Measurements from ENCODE around the gene HSD11B1.
A peak's percentile ranks its signal among the peaks of the same experiment; 100 is the strongest.
"Not testable (repeated sequence)": the region's sequence is repeated elsewhere in the genome, so short reads cannot be mapped to it uniquely, and the experiment has no call there.

HSD11B1 gene

DNA sequence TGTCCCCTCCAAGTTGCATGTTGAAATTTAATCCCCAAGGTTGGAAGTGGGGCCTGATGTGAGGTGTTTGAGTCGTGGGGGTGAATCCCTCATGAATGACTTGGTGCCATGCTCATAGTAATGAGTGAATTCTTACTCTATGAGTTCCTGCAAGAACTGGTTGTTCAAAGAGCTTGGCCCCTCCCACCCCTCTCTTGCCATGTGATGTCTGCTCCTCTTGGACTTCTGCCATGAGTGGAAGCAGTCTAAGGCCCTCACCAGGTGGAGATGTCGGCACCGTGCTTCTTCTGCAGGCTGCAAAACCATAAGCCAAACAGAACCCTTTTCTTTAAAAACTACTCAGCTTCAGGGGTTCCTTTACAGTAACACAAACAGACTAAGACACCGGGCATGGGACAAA, 15.2 kb upstream of the HSD11B1 start:
- DNase-seq (ENCODE audit: low read depth): no peak
- H3K4me3 ChIP-seq (ENCODE audit: control insufficient read depth, low read depth, low read length): no peak overlapping the region
- TF ChIP-seq, protein P1, sequence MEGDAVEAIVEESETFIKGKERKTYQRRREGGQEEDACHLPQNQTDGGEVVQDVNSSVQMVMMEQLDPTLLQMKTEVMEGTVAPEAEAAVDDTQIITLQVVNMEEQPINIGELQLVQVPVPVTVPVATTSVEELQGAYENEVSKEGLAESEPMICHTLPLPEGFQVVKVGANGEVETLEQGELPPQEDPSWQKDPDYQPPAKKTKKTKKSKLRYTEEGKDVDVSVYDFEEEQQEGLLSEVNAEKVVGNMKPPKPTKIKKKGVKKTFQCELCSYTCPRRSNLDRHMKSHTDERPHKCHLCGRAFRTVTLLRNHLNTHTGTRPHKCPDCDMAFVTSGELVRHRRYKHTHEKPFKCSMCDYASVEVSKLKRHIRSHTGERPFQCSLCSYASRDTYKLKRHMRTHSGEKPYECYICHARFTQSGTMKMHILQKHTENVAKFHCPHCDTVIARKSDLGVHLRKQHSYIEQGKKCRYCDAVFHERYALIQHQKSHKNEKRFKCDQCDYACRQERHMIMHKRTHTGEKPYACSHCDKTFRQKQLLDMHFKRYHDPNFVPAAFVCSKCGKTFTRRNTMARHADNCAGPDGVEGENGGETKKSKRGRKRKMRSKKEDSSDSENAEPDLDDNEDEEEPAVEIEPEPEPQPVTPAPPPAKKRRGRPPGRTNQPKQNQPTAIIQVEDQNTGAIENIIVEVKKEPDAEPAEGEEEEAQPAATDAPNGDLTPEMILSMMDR (IDR thresholded peaks at IDR 0.05; ENCODE audit: control insufficient read depth, insufficient read depth, low read depth, low read length, missing control alignments): no peak

DNA sequence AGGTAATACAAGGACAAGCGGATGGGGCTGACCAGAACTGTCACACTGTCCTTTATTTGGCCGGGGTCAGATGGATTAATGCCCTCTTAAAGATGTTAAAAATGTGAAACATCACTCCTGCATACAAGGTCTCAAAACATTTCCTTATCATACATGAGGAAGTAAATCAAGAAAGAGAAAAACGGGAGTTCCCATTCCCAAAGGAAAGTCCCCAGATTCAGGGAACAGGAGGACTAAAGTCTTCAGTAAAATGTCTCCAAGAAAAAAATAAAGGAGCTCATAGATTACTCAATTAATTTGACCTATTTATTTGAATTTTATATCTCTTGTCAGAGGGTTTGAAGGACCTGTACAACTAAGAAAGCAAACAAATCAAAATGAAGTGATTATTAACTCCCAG, 13.4 kb upstream of the HSD11B1 start:
- TF ChIP-seq, protein P1 (IDR thresholded peaks at IDR 0.05; ENCODE audit: control insufficient read depth, insufficient read depth, low read depth, low read length, missing control alignments): no peak
- DNase-seq (ENCODE audit: low read depth): no peak
- no peak overlapping the region for H3K4me3 ChIP-seq (ENCODE audit: control insufficient read depth, low read depth, low read length)

GRCh38 chr1:209692296-209692695, 12.3 kb upstream of the HSD11B1 start:
- H3K4me3 ChIP-seq (ENCODE audit: control insufficient read depth, low read depth, low read length): no peak overlapping the region
- DNase-seq (ENCODE audit: low read depth): no peak
- TF ChIP-seq, protein P1 (IDR thresholded peaks at IDR 0.05; ENCODE audit: control insufficient read depth, insufficient read depth, low read depth, low read length, missing control alignments): no peak

DNA sequence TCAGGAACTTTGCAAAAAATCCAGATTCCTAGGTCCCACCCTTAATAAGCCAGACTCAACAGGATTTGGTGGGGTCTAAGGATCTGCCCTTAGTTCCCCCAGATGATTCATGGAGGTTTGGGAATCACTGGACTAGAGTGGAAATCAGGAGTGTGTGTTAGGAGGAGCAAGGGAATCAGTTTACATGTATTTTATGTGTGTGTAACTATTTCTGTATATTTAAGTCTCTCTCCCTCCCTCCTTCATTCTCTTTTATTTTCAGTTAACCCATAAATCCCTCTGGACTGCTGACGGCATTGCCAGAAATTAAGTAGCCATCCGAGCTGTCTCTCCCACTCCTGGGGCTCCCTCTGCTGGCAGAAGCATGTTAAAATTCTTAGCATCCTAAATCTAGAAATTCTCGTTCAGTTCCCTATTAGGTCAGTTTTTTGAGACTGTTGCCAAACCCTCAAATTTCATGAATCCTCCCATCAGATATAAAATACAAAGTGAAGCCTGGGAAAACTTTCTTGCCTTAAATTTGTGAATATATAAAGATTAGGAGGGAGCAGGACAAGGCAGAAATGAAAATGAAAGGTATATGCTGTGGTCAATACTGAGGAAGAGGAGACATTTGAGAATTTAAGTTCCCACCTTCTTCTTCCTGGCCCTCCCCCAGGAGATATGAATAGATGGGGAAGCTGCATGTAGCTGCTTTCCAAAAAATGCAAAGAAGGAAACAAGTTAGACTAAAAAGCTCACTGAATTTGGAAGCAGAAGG, 11.7 kb upstream of the HSD11B1 start:
- peak; percentile 66 for DNase-seq (ENCODE audit: low read depth)
- no peak overlapping the region for H3K4me3 ChIP-seq (ENCODE audit: control insufficient read depth, low read depth, low read length)
- TF ChIP-seq, protein P1 (IDR thresholded peaks at IDR 0.05; ENCODE audit: control insufficient read depth, insufficient read depth, low read depth, low read length, missing control alignments): peak; percentile 83

GRCh38 chr1:209696673-209697072, 8.0 kb upstream of the HSD11B1 start:
- TF ChIP-seq, protein P1 (IDR thresholded peaks at IDR 0.05; ENCODE audit: control insufficient read depth, insufficient read depth, low read depth, low read length, missing control alignments): no peak
- H3K4me3 ChIP-seq (ENCODE audit: control insufficient read depth, low read depth, low read length): no peak overlapping the region
- no peak for DNase-seq (ENCODE audit: low read depth)

GRCh38 chr1:209697126-209697525, 7.5 kb upstream of the HSD11B1 start:
- no peak overlapping the region for H3K4me3 ChIP-seq (ENCODE audit: control insufficient read depth, low read depth, low read length)
- DNase-seq (ENCODE audit: low read depth): no peak
- TF ChIP-seq, protein P1 (IDR thresholded peaks at IDR 0.05; ENCODE audit: control insufficient read depth, insufficient read depth, low read depth, low read length, missing control alignments): no peak

DNA sequence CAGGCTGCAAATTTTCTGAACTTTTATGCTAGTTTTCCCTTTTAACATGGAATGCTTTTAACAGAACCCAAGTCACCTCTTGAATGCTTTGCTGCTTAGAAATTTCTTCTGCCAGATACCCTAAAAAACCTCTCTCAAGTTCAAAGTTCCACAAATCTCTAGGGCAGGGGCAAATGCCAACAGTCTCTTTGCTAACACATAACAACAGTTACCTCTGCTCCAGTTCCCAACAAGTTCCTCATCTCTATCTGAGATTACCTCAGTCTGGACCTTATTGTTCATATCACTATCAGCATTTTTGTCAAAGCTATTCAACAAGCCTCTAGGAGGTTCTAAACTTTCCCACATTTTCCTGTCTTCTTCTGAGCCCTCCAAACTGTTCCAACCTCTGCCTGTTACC, 4.0 kb upstream of the HSD11B1 start:
- DNase-seq (ENCODE audit: low read depth); H3K4me3 ChIP-seq (ENCODE audit: control insufficient read depth, low read depth, low read length): not testable (repeated sequence)

All from AG09309 (cell line).